H4 (cell line): ENCODE data around the gene F2RL2. TPM values are rescaled to one million over a fixed set of nuclear protein-coding genes. Genes with fewer than 3 reads are reported as not detected.

ENCODE experiments used
- DNase-seq: peaks from one replicate; pipeline ENCODE4 v3.0.0-alpha.2; 2015; ENCODE audit warnings: low spot score
- total RNA-seq: library from RNA; depleted of rRNA; stranded (reverse); fragments of >200 nt; shearing (Covaris generic); gene quantifications from 2 replicates; pipeline ENCODE4 v1.2.3, GENCODE V29; 2014; rRNA removed

F2RL2 gene, protein sequence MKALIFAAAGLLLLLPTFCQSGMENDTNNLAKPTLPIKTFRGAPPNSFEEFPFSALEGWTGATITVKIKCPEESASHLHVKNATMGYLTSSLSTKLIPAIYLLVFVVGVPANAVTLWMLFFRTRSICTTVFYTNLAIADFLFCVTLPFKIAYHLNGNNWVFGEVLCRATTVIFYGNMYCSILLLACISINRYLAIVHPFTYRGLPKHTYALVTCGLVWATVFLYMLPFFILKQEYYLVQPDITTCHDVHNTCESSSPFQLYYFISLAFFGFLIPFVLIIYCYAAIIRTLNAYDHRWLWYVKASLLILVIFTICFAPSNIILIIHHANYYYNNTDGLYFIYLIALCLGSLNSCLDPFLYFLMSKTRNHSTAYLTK
- 88.7 and 93.9 TPM in 2 replicates for total RNA-seq

DNA sequence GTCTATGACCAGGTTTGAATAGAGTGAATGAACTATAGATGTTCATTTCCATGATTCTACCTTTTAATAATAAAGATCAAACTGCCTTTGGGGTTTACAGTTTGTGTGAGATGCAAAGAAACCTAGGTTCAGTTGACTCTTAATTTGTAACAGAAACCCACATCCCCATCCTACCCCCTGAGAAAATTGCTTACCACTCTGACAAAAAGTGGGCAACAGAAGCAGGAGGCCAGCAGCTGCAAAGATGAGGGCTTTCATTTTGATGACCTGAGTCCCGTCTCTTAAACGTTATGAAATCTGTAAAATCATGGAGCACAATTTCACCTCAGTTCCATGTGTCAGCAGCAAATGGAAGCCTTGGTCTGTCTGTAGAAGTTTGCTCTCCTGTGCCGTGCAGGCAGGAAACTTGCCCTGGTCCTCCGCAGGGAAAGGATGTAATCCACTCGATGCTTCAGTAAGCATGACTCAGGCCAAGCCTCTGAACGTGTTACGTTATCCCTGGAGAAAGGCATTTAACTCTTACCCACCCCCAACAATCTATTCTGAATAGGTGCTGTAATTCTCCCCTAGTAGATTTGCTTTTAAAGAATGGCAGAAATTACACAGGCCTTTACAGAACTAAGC, at the start of gene F2RL2:
Gene F2RL2, minus strand, starts transcription at position 431 of the 624 bp plus-strand sequence. Its CDS starts 173 bp downstream, at position 258.
- peak; percentile 95 for DNase-seq

DNA sequence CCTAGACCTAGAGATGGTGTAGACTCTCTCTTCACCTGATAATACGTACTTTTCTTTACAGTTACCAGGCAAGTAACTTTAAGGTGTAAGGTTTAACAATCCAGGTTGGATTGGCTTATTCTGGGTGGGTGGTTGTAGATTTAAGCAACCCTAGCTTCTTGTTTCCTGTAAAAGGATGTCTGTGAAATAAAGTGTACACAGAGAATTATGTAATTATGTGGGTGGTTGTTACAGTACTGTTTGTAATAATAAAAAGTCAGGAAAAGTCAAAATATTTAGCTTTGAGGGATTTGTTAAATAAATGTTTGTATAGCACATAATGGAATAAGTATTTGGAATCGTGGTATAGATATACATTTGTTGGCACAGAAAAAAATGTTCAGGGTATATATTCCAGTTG, 49.0 kb upstream of the F2RL2 start:
- DNase-seq = no peak

DNA sequence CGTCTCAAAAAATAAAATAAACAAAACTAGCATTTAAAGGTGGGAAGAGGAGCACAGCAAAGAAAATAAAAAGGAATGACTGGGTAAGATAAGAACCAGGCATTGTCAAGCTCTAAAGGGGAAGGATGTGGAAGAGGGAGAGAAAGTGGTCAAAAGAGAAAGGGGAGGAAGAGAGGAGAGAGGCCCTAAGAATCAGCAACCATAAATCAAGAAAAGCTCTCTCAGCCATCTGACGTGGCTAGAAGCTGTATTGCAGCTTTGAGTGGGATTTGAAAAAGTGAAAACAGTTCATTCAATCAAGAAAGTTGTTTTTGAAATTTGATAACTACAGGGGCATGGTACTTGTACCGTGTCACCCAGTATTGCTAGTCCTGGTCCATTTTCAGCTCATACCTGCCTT, 47.3 kb upstream of the F2RL2 start:
- DNase-seq = no peak

DNA sequence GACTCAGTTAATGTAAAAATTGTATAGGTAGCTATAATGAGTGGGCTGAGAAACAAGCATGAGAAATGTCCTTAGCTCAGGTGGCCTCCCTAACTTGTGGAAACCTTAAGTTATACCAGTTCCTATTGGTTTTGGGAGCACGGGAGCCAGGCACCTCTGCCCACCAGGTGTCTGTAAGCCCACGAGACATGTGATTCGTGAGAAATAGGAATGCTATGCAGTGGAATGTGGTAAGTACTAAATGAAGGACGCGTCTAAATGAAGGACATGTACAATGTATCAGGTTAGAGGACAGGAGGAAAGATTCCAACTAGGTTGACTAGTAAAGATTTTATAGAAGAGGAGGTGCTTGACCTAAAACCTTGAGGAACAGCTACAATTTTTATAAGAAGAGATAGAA, 46.0 kb upstream of the F2RL2 start:
- DNase-seq = no peak

DNA sequence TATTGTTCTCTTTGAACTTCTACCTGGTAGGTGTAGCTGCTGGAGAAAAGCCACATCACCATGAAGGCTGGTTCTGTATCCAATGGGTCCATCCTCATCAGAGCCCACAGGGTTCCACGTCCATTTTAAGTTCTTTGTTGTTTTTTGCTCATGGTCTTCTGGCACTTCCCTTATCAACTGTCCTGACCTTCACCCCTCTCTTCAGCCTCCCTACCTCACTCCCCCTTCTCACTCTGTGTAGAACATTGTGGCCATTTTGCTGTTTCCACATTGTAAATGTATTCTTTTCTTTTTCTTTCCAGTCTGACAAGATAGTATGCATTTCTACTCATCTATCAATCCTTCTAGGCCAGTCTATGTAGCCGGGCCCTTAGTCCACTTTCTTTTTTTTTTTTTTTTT, 44.3 kb upstream of the F2RL2 start:
- no peak for DNase-seq

DNA sequence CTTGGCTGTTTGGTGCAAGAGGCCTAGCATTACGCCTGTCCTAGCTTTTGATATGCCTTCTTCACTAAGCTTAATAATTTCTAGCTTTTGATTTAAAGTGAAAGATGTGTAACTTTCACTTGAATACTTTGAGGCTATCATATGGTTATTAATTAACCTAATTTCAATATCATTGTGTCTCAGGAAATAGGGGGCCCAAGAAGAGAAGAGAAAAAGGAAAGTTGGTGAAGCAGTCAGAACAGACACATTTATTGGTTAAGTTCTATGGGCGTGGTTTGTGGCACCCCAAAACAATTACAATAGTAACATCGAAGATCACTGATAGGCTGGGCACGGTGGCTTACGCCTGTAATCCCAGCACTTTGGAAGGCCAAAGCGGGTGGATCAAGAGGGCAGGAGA, 40.9 kb upstream of the F2RL2 start:
- DNase-seq = no peak

DNA sequence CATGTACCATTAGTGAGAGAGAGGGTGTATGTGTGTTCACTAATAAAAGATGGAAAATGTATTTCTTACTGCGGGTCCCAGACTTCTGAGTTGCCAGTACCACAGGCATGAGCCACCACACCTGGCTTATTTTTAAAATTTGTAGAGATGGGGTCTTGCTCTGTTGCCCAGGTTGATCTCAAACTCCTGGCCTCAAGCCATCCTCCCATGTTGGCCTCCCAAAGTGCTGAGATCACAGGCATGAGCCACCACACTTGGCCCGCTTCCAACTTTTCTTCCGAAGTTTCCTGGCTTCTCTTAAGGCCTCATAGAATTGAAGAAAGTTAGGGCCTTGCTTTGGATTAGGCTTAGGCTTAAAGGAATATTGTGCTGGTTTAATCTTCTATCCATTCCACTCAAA, 40.4 kb upstream of the F2RL2 start:
- no peak for DNase-seq

DNA sequence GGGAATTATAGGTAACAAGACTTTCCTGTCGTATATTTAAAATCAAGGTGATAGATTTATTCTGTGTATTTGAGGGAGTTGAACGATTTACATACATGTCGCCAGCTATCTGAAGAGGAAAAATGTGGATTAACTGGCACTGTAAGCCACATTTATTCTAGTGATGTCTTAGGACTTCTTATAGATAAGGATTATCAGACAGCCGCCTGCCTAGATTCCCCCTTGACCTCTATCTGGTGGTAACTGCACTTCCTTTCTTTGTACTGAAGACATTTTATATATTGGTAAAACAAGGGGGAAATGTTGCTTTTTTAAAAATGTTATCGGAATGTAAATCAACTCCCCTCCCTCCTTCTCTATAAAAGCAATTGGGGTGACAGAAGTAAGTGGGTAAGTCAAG, 39.3 kb upstream of the F2RL2 start:
- DNase-seq = no peak

DNA sequence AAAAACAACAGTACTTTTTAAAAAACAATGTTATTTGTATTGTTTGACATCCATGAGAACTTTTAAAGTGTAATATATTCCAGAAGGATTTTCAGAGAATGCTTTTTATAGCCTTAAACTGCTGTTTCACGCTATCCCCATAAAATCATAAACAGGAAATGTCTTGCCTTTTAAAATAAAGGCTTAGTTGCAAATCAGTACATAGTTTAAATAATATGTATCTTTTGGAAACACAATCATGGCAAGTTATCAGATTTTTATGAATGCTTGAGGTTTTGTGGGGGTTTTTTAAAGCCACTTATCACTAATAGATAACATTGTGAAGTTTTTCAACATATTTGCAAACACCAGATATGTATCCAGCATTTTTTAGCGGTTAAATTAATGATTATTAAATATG, 37.2 kb upstream of the F2RL2 start:
- no peak for DNase-seq

DNA sequence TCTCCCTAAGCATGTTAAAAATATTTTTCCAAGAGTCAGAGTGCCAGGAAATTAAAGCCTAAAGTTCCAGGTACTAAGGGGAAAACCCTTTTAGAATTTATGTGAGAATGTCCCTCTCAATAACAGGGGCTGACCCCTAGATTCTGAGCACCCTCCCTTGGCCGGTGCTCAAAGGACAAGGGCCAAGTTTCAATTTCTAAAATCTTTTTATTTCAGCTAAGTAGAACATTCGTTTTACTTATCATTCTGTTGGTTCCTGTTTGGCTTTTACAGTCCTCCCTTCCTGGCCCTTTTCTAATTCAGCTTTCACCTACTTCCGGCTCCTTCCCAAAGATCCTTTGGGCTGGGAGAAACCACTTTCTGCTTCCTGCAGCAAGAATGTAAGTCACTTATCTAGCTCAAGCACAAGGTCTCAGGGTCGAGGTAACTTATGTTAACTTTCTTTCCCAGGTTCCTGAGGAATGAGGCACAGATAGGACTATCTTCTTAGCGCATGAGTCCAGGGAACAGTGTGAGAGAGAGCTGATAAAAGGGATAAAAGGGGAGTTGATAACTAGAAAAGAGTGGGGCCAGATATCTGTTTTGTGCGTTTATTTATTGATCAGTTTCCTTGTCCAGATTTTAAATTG, 34.6 kb upstream of the F2RL2 start:
- DNase-seq = no peak

DNA sequence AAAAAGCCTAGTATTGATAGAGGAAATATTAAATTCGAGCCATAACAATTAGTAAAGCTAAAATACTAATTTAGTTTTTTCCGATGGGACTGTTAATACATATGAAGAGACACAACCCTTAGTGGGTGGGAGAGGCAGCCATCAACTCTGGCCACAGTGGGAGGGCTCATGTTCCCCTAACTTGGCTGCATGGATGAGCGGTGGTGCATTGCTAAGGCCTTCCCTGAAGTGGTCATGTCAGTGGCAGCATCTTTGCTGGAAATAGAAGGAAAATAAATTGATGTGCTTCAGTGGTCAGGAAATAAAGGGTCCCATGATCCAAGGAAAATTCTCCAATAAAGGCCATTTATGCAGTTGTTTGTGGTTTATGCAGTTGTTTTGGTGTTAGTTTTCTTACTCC, 33.9 kb upstream of the F2RL2 start:
- DNase-seq = no peak

DNA sequence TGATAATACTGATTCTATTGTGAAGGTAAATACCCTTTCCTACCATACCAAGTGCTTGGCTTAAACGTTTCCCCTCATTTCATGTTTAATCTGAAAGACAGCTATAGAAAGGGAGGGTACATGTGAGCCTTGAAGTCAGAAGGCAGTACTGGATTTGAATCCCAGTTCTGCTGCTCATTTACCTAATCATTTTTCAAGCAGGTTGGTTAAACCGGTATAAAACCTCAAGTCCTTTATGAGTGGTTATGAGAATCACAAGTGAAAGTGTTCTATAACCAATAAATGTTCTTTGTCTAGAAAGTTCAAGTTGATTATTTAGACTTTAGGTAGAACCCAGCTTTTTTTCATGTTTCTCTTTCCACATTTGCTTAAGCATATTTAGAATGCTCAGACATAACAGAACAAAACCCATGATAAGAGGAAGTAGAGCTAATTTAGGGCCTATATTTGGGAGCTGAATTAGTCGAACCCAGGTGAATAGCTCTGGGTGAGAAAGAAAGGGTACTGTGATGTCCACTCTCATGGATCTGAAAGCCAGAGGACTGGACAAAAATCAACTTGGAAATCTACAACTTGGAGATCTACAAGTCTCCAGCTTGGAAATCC, 29.7 kb upstream of the F2RL2 start:
- no peak for DNase-seq

DNA sequence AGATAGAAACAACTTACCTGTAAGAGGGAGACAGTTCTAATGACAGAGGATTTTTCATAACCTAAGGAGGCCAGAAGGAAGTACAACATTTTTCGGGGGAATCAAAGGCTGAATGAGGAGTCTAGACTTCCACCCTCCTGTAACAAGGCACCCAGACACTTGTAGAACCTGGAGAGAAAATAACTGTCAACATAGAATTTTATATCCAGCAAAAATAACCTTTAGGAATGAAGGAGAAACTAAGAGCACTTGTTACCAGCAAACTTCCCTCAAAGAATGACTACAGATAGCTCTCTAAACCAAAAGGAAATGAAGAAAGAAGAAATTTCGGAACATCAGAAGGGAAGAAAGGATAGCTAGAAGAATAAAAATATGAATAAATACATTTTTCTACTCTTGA, 25.9 kb upstream of the F2RL2 start:
- DNase-seq = no peak

DNA sequence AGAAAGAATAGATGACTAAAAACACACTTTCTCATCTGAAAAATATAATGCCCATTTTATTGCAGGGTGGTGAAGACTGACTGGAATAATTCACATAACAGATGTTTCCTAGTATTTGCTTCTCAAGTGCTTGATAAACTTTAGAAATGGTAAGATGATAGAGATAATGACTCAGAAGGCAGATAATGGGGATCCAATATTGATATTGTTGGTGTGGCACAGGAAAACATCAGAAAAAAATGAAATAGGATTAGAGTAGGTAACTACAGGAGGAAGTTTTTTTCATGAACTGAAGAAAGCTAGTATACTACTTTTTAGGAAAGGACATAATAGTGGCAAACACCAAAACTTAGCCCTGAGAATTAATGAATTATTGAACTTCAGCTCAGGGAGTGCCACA, 20.2 kb upstream of the F2RL2 start:
- DNase-seq = no peak

DNA sequence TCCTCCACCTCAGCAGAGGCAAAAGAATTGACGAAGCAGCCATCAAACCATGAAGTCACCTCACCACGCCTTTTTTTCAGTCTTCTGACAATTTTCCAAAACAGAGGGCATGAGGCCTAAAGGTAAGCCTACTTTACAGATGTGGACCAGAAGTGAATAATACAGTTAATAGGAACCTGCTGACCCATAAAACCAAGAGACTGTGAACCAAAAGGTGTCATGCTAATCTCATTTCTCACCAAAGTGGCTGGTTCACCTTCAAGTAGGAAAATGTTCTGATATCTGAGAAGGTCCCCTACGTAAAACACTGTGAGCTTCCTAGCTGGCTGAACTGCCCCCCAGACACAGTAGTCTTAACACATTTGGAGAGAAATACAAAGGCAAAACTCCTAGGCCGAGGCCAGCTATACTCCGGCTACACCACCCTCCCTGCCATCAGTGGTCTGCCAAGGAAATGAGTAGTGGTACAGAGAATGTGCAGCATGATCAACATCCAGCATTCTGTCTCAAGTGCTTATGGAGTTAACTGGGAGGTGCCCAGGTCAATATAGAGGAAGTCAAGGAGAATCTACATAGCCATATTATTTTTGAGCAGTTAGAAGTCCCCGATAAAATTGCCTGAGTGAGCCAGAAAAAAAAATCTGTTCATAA, 19.3 kb upstream of the F2RL2 start:
- DNase-seq = no peak

DNA sequence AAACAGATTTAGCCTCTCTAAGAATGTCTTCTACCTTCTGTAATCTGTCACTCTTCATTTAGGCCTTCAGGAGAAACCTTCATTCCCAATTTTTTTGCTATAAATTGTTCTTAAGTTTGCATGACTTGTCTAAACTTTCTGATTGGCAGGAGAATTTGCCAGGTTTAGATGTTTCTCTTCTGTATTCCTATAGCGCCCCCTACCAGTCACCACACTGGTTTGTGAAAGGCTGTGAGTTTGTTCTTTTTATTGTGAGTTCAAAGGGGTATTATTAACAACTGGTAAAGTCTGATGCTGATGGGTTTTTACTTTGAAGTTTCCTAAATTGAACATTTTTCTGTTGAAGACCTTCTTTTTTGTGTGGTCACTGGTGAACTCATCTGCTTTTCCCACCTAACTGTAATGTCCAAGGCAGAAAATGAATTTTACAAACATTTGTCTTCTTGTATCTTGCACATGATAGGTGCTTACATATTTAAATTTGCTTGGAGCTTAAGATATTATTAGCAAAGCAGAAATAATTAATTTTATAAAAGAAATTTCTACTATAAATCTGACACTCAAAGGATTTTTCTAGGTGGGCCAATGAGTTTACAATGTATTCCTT, 18.4 kb upstream of the F2RL2 start:
- peak; percentile 47 for DNase-seq

DNA sequence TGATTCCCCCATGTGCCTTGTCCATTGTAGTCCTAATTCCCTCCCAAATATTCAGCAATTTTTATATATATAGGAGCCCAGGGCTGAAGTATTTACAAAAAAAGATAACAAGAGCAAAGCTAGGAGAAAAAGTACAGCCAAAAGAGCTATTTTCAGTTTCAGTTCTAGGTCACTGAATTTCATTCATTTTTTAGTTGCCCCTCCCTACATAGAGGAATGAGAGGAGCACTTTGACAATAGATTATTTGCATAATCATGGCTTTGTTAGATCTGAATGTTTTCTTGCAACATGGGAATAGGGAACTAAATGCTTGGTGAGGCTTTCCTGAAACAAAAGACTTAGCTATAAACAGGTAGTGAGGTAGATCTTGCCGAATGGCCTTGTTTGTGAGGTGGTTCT, 15.3 kb upstream of the F2RL2 start:
- no peak for DNase-seq

DNA sequence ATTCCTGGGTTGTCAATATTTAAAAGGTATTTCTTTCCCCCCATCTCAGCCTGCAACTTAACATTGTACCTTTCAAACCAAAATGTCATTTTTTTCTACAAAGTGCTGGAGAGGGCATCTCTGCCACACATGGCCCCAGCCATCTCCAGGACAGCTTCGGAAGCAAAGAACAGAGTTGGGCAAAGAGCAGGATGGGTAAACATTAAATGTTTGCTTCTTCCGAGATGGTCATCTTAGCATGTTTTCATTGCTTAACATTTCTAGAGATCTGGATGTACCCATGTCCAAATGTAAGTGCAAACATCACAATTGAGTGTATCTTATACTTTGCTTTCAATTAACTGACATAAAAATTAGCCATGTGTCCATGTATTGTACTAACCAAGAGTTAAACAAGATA, 14.3 kb upstream of the F2RL2 start:
- DNase-seq = no peak

DNA sequence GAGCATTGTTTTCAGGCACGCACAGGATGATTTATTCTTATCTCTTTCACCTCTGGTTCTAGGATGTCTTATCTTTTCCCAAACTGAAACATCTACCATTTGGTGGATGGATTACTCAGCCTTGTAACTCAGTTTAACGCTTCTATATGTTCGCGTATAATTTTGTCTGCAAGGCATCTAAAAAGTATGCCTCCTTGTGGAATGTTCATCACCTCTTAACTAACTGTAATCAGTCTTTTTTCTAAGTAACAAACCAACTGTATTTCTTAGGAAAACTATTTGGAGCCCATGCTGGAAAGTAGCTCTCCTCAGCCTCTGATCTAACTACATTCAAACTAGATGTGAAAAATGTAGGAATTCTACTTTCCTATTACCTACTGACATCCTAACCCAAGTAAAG, 11.5 kb upstream of the F2RL2 start:
- no peak for DNase-seq

DNA sequence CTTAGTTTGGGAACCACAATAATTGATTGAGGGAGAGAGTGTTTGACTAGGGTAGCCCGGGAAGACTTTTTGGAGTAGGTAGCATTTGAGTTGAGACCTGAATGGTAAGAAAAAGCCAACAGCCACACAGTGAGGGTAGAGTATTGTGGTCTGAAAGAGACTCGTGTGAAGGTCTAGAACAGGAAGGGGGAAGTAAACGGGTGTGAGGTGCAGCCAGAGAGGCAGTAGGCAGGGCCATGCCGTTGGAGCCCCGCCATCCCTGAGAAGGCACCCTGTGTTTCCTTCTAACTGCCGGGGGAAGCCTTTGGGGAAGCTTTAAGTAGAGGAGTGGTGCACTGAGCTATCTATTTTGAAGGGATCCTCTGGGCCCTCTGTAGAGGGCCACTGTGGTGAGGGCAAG, 3.5 kb upstream of the F2RL2 start:
- no peak for DNase-seq

DNA sequence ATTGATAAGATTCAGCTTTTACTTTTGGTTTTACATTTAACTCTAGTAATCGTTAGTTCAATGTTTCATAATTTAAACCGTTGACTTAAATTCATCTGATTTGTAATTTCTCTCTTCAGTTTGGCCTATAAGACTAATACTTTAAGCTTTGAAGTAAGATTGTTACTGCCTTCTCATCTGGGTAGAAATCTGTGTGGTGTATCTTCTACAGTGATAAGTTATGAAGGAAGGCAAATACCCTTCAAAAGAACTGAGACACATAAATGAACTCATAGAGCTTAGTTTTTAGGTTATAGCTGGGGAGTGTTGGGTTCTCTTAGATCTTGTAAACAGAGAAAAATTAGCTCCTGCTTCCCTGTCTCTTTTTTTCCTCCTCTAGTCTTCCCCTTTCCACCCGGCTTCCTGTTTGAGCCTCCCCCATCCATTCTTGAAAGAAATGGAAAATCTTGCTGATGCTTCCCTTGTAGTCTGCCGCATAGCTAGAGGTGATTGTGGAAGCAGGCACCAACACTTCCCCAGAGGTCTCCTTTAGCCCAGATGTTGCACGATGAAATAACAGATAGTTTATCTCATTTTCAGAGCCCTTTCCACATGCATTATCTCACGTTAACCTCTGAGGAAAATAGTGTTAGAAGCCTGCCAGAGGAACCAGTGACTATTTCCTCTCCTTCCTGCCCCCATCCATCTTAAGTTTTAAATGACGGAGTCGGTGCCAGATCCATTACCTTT, 2.0 kb upstream of the F2RL2 start:
- no peak for DNase-seq
